HEK293T (cell line): Measurements from ENCODE around the gene MRPL33.

Experiments
- CTCF ChIA-PET: fragments of 350-600 bp; formaldehyde crosslinking; extraction: SDS; loops from one replicate; lab custom pipeline; 2021; ENCODE audit warnings: antibody characterized with exemption, inconsistent platforms; lab: Yijun Ruan, JAX
- POLR2A ChIA-PET: fragments of 350-600 bp; formaldehyde crosslinking; extraction: SDS; loops from one replicate; lab custom pipeline; 2020; ENCODE audit warnings: antibody characterized with exemption, inconsistent platforms; lab: Yijun Ruan, JAX
- DNase-seq: peaks from one replicate; pipeline ENCODE4 v3.0.0; 2012; ENCODE audit warnings: mixed read lengths; ENCODE audit errors: extremely low spot score
- ARNT ChIP-seq: fragments of 450-650 bp; IDR thresholded peaks from 2 replicates; pipeline ENCODE4 v1.6.1; 2017; ENCODE audit warnings: mild to moderate bottlenecking
- BHLHE40 ChIP-seq: fragments of 450-650 bp; IDR thresholded peaks from 2 replicates; pipeline ENCODE4 v1.6.1; 2016; ENCODE audit warnings: mild to moderate bottlenecking, moderate library complexity, borderline replicate concordance
- CTBP1 ChIP-seq: fragments of 450-650 bp; IDR thresholded peaks from 2 replicates; pipeline ENCODE4 v1.6.1; 2016; ENCODE audit warnings: borderline replicate concordance
- ELF4 ChIP-seq: fragments of 450-650 bp; IDR thresholded peaks from 2 replicates; pipeline ENCODE4 v1.6.1; 2017; ENCODE audit warnings: antibody characterized with exemption
- FOXA1 ChIP-seq: fragments of 450-650 bp; IDR thresholded peaks from 2 replicates; pipeline ENCODE4 v1.6.1; 2016; ENCODE audit warnings: mild to moderate bottlenecking
- FOXK2 ChIP-seq: fragments of 450-650 bp; IDR thresholded peaks from 2 replicates; pipeline ENCODE4 v1.6.1; 2016; ENCODE audit warnings: mild to moderate bottlenecking
- FOXM1 ChIP-seq: fragments of 450-650 bp; IDR thresholded peaks from 2 replicates; pipeline ENCODE4 v1.6.1; 2017; ENCODE audit warnings: mild to moderate bottlenecking, borderline replicate concordance
- HDGF ChIP-seq: fragments of 450-650 bp; IDR thresholded peaks from 2 replicates; pipeline ENCODE4 v1.6.1; 2017; ENCODE audit warnings: antibody characterized with exemption, borderline replicate concordance
- L3MBTL2 ChIP-seq: fragments of 450-650 bp; conservative IDR thresholded peaks from 2 replicates; pipeline ENCODE4 v1.6.1; 2016; ENCODE audit warnings: mild to moderate bottlenecking
- LEF1 ChIP-seq: fragments of 450-650 bp; IDR thresholded peaks from 2 replicates; pipeline ENCODE4 v1.6.1; 2017; ENCODE audit warnings: mild to moderate bottlenecking, borderline replicate concordance
- NFRKB ChIP-seq: fragments of 450-650 bp; IDR thresholded peaks from 2 replicates; pipeline ENCODE4 v1.6.1; 2016; ENCODE audit warnings: mild to moderate bottlenecking, moderate library complexity
- PKNOX1 ChIP-seq: fragments of 450-650 bp; IDR thresholded peaks from 2 replicates; pipeline ENCODE4 v1.6.1; 2016
- SP1 ChIP-seq: fragments of 450-650 bp; IDR thresholded peaks from 2 replicates; pipeline ENCODE4 v1.6.1; 2017
- SUZ12 ChIP-seq: fragments of 450-650 bp; IDR thresholded peaks from 2 replicates; pipeline ENCODE4 v1.6.1; 2016; ENCODE audit warnings: mild to moderate bottlenecking
- TARDBP ChIP-seq: fragments of 450-650 bp; IDR thresholded peaks from 2 replicates; pipeline ENCODE4 v1.6.1; 2016
- ZNF384 ChIP-seq: fragments of 450-650 bp; IDR thresholded peaks from 2 replicates; pipeline ENCODE4 v1.6.1; 2016

The MRPL33 gene

GRCh38 chr2:27734305-27734704 is 37.2 kb upstream of the MRPL33 start:
- DNase-seq: no peak
- ChIA-PET POLR2A (no interaction called here), CTCF (interaction anchor here (0.6 to 1.0 kb wide), 3 partner anchors 11 to 758 kb away, joined by 3 to 5 read pairs (median 4); no protein-coding TSS in a partner anchor)
- TF ChIP-seq LEF1: no peak
- TF ChIP-seq FOXM1: no peak
- TF ChIP-seq TARDBP: no peak
- TF ChIP-seq NFRKB: no peak
- TF ChIP-seq SUZ12: no peak
- TF ChIP-seq BHLHE40: no peak
- no peak for TF ChIP-seq L3MBTL2
- TF ChIP-seq ARNT: no peak
- no peak for TF ChIP-seq CTBP1
- no peak for TF ChIP-seq HDGF
- TF ChIP-seq FOXK2: no peak
- no peak for TF ChIP-seq PKNOX1
- no peak for TF ChIP-seq ELF4

GRCh38 chr2:27735263-27735904 is 36.1 kb upstream of the MRPL33 start:
- ChIA-PET POLR2A (no interaction called here), CTCF (no interaction called here)
- no peak for TF ChIP-seq FOXA1
- TF ChIP-seq HDGF: no peak
- TF ChIP-seq TARDBP: no peak
- TF ChIP-seq CTBP1: no peak
- TF ChIP-seq BHLHE40: no peak
- TF ChIP-seq FOXK2: no peak
- no peak for TF ChIP-seq NFRKB
- no peak for DNase-seq

GRCh38 chr2:27736031-27736889 is 35.3 kb upstream of the MRPL33 start:
- ChIA-PET CTCF (interaction anchor here (2.0 kb wide), 1 partner anchor 13 kb away, joined by 8 read pairs; no protein-coding TSS in a partner anchor), POLR2A (no interaction called here)
- no peak for TF ChIP-seq CTBP1
- no peak for DNase-seq

GRCh38 chr2:27736890-27737204 is 34.7 kb upstream of the MRPL33 start:
- no peak for TF ChIP-seq FOXA1
- TF ChIP-seq LEF1: no peak
- DNase-seq: no peak
- ChIA-PET POLR2A (no interaction called here), CTCF (interaction anchor here (0.8 to 2.0 kb wide), 2 partner anchors 8 to 13 kb away, joined by 3 to 8 read pairs; no protein-coding TSS in a partner anchor)

GRCh38 chr2:27737676-27738348 is 33.7 kb upstream of the MRPL33 start:
- ChIA-PET CTCF (interaction anchor here (0.8 to 2.0 kb wide), 2 partner anchors 9 to 14 kb away, joined by 3 to 8 read pairs; no protein-coding TSS in a partner anchor), POLR2A (no interaction called here)

GRCh38 chr2:27738349-27739057 is 33.0 kb upstream of the MRPL33 start:
- no peak for DNase-seq
- no peak for TF ChIP-seq BHLHE40
- TF ChIP-seq SP1: no peak
- no peak for TF ChIP-seq SUZ12
- no peak for TF ChIP-seq NFRKB
- no peak for TF ChIP-seq CTBP1
- no peak for TF ChIP-seq FOXA1
- no peak for TF ChIP-seq FOXK2
- no peak for TF ChIP-seq HDGF
- TF ChIP-seq ARNT: no peak
- TF ChIP-seq ZNF384: no peak
- ChIA-PET CTCF (no interaction called here), POLR2A (no interaction called here)

More at GRCh38 chr2:27737676-27738348, 33.7 kb upstream of the MRPL33 start:
- TF ChIP-seq TARDBP: no peak
- TF ChIP-seq HDGF: no peak
- TF ChIP-seq FOXM1: no peak
- no peak for TF ChIP-seq FOXK2
- no peak for TF ChIP-seq ARNT
- TF ChIP-seq ZNF384: no peak
- TF ChIP-seq SP1: no peak
- TF ChIP-seq PKNOX1: no peak
- no peak for TF ChIP-seq BHLHE40
- TF ChIP-seq NFRKB: no peak
- no peak for TF ChIP-seq SUZ12
- no peak for DNase-seq
